22Rv1 (cell line): ENCODE results near the gene SFXN2.

Source experiments
- CTCF ChIP-seq: fragments of 450-650 bp; IDR thresholded peaks from 2 replicates; pipeline ENCODE4 v1.5.1; 2017; ENCODE audit warnings: mild to moderate bottlenecking
- ZFX ChIP-seq: fragments of 450-650 bp; IDR thresholded peaks from 2 replicates; pipeline ENCODE4 v1.6.1; 2017; ENCODE audit warnings: antibody characterized with exemption, borderline replicate concordance

- TF ChIP-seq CTCF, result no peak
- TF ChIP-seq ZFX, result no peak
Measured at GRCh38 chr10:102691285-102692066, 23.0 kb upstream of the SFXN2 start.
